ENCODE data around the gene NUS1.
"Not testable (repeated sequence)": the region's sequence is repeated elsewhere in the genome, so short reads cannot be mapped to it uniquely, and the experiment has no call there.

- not testable (repeated sequence) for TF ChIP-seq CTCF (conservative IDR thresholded peaks at IDR 0.05; ENCODE audit: low read depth in 2 of 2); EZH2 (IDR thresholded peaks at IDR 0.05; ENCODE audit: low read depth, unreplicated experiment); CREB1 (CRISPR knock-in tag; IDR thresholded peaks at IDR 0.05; ENCODE audit: low read depth); ZNF331 (CRISPR knock-in tag; IDR thresholded peaks at IDR 0.05; ENCODE audit: low read depth); POLR2AphosphoS5 (IDR thresholded peaks at IDR 0.05; ENCODE audit: low read depth); EZH2phosphoT487 (IDR thresholded peaks at IDR 0.05; ENCODE audit: unreplicated experiment); ZNF462 (CRISPR knock-in tag; IDR thresholded peaks at IDR 0.05); NANOG (IDR thresholded peaks at IDR 0.05; ENCODE audit: borderline replicate concordance); JUNB (IDR thresholded peaks at IDR 0.05; ENCODE audit: unreplicated experiment)
- TF ChIP-seq, protein P1, sequence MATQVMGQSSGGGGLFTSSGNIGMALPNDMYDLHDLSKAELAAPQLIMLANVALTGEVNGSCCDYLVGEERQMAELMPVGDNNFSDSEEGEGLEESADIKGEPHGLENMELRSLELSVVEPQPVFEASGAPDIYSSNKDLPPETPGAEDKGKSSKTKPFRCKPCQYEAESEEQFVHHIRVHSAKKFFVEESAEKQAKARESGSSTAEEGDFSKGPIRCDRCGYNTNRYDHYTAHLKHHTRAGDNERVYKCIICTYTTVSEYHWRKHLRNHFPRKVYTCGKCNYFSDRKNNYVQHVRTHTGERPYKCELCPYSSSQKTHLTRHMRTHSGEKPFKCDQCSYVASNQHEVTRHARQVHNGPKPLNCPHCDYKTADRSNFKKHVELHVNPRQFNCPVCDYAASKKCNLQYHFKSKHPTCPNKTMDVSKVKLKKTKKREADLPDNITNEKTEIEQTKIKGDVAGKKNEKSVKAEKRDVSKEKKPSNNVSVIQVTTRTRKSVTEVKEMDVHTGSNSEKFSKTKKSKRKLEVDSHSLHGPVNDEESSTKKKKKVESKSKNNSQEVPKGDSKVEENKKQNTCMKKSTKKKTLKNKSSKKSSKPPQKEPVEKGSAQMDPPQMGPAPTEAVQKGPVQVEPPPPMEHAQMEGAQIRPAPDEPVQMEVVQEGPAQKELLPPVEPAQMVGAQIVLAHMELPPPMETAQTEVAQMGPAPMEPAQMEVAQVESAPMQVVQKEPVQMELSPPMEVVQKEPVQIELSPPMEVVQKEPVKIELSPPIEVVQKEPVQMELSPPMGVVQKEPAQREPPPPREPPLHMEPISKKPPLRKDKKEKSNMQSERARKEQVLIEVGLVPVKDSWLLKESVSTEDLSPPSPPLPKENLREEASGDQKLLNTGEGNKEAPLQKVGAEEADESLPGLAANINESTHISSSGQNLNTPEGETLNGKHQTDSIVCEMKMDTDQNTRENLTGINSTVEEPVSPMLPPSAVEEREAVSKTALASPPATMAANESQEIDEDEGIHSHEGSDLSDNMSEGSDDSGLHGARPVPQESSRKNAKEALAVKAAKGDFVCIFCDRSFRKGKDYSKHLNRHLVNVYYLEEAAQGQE (IDR thresholded peaks at IDR 0.05; ENCODE audit: unreplicated experiment), result not testable (repeated sequence)
- TF ChIP-seq, protein P2, sequence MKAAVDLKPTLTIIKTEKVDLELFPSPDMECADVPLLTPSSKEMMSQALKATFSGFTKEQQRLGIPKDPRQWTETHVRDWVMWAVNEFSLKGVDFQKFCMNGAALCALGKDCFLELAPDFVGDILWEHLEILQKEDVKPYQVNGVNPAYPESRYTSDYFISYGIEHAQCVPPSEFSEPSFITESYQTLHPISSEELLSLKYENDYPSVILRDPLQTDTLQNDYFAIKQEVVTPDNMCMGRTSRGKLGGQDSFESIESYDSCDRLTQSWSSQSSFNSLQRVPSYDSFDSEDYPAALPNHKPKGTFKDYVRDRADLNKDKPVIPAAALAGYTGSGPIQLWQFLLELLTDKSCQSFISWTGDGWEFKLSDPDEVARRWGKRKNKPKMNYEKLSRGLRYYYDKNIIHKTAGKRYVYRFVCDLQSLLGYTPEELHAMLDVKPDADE (IDR thresholded peaks at IDR 0.05), result not testable (repeated sequence)
These were observed 75.4 kb downstream of the NUS1 start for GRCh38 chr6:117750675-117751074.
